ENCODE results near the gene CLNK. TPM values are rescaled to one million over a fixed set of nuclear protein-coding genes. Genes with fewer than 3 reads are reported as not detected.

Gene CLNK
- total RNA-seq, 4 donors from 2014 or later = 0.19 TPM; not detected in 3

- TF ChIP-seq POLR2A (IDR thresholded peaks at IDR 0.05) (no peak), CTCF (IDR thresholded peaks at IDR 0.05) (peak; percentile 81 to 91 (median 84))
- H3K27me3 ChIP-seq = peaks cover 0 to 75% (median 4%) of the 10 kb centered on the region in 4 donors
- peak overlapping the region in 2 of 4 donors; percentile 37 to 58 for H3K4me3 ChIP-seq
- intact Hi-C loops (cut with DNase I) = no loop called here
- DNase-seq = no peak
- no peak overlapping the region for H3K27ac ChIP-seq
- H3K4me1 ChIP-seq = peaks cover 4 to 31% (median 10%) of the 10 kb centered on the region in 3 donors
- WGBS, 2 donors = 3 to 38% methylated on average over 11 to 19 of the region's 72 CpGs
- H3K9me3 ChIP-seq = no peaks in the 10 kb centered on the region
- H3K36me3 ChIP-seq = no peaks in the 10 kb centered on the region
Observed at GRCh38 chr4:10461091-10461849, 223.3 kb downstream of the CLNK start.

GRCh38 chr4:10460313-10461047 is 224.1 kb downstream of the CLNK start:
- 71 to 78% methylated on average over 11 of the region's 11 CpGs for WGBS, 2 donors
- Histone ChIP-seq H3K27ac (no peak overlapping the region), H3K9me3 (no peaks in the 10 kb centered on the region), H3K4me3 (peak overlapping the region in 1 of 4 donors; percentile 58), H3K4me1 (peaks cover 4 to 39% (median 10%) of the 10 kb centered on the region in 3 donors), H3K36me3 (no peaks in the 10 kb centered on the region), H3K27me3 (peaks cover 0 to 69% (median 4%) of the 10 kb centered on the region in 4 donors)
- intact Hi-C loops (cut with DNase I) = no loop called here
- TF ChIP-seq POLR2A (IDR thresholded peaks at IDR 0.05) (no peak), CTCF (IDR thresholded peaks at IDR 0.05) (no peak)
- DNase-seq = no peak

- H3K4me1 ChIP-seq = peaks cover 4 to 42% (median 10%) of the 10 kb centered on the region in 3 donors
- no peak overlapping the region for H3K27ac ChIP-seq
- H3K4me3 ChIP-seq = no peak overlapping the region
- 73 to 89% methylated on average over 6 to 8 of the region's 8 CpGs for WGBS, 2 donors
- TF ChIP-seq CTCF (IDR thresholded peaks at IDR 0.05) = no peak
- TF ChIP-seq POLR2A (IDR thresholded peaks at IDR 0.05) = no peak
- H3K27me3 ChIP-seq = peaks cover 0 to 62% (median 4%) of the 10 kb centered on the region in 4 donors
- intact Hi-C loops (cut with DNase I) = no loop called here
- H3K9me3 ChIP-seq = no peaks in the 10 kb centered on the region
- peaks cover 0 to 9% (median 0%) of the 10 kb centered on the region in 3 donors for H3K36me3 ChIP-seq
- no peak for DNase-seq
Observed at GRCh38 chr4:10459305-10459704, 225.3 kb downstream of the CLNK start.

GRCh38 chr4:10458177-10458576 is 226.4 kb downstream of the CLNK start:
- Histone ChIP-seq H3K36me3 (peaks cover 0 to 20% (median 0%) of the 10 kb centered on the region in 3 donors), H3K4me1 (peaks cover 4 to 42% (median 10%) of the 10 kb centered on the region in 3 donors), H3K27me3 (peaks cover 0 to 50% (median 4%) of the 10 kb centered on the region in 4 donors), H3K4me3 (peak overlapping the region in 1 of 4 donors; percentile 85), H3K27ac (no peak overlapping the region), H3K9me3 (no peaks in the 10 kb centered on the region)
- intact Hi-C loops (cut with DNase I) = no loop called here
- WGBS, 2 donors = 27 to 100% methylated on average over 1 to 7 of the region's 13 CpGs
- no peak for TF ChIP-seq POLR2A (IDR thresholded peaks at IDR 0.05)
- no peak for TF ChIP-seq CTCF (IDR thresholded peaks at IDR 0.05)
- no peak for DNase-seq

Data from esophagus squamous epithelium (tissue), 5 donors.